ENCODE results near the gene HARBI1.

DNA sequence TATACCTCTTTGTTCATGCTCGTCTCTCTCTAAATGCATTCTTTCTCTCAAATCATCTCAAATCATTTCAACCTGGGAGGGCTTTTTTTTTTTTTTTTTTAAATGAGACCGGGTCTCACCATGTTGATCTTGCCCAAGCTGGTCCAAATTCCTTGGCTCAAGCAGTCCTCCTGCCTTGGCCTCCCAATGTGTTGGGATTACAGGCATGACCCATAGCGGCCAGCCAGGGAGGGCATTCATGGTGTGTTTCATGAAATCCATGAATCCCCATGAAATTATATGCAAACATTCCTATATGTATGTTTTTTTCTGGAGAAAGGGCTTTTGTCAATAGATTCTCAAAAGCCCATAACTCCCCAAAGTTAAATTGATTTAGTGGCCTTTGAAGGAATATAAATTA, 26.5 kb upstream of the HARBI1 start:
- TF ChIP-seq POLR2A (IDR thresholded peaks at IDR 0.05): no peak
- TF ChIP-seq, protein P1, sequence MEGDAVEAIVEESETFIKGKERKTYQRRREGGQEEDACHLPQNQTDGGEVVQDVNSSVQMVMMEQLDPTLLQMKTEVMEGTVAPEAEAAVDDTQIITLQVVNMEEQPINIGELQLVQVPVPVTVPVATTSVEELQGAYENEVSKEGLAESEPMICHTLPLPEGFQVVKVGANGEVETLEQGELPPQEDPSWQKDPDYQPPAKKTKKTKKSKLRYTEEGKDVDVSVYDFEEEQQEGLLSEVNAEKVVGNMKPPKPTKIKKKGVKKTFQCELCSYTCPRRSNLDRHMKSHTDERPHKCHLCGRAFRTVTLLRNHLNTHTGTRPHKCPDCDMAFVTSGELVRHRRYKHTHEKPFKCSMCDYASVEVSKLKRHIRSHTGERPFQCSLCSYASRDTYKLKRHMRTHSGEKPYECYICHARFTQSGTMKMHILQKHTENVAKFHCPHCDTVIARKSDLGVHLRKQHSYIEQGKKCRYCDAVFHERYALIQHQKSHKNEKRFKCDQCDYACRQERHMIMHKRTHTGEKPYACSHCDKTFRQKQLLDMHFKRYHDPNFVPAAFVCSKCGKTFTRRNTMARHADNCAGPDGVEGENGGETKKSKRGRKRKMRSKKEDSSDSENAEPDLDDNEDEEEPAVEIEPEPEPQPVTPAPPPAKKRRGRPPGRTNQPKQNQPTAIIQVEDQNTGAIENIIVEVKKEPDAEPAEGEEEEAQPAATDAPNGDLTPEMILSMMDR (IDR thresholded peaks at IDR 0.05): no peak
